Muscle of arm (tissue), 12 donors: Measurements from ENCODE around the gene SLC35F1. TPM values are rescaled to one million over a fixed set of nuclear protein-coding genes. Genes with fewer than 3 reads are reported as not detected.
"Not testable (repeated sequence)": the region's sequence is repeated elsewhere in the genome, so short reads cannot be mapped to it uniquely, and the experiment has no call there.

Experiments used
- DNase-seq: peaks from one replicate; pipeline ENCODE4 v3.0.0-alpha.2; 2013
- polyA plus RNA-seq, 12 donors: library from polyadenylated mRNA; unstranded; fragments of 120-200 nt; gene quantifications; one replicate each; pipeline ENCODE4 v1.2.1, GENCODE V29; 2013; ENCODE audit not compliant: insufficient read length in 12 of 12

Gene SLC35F1
- polyA plus RNA-seq, 12 donors, result 1.3 to 6.0 (median 2.4) TPM; not detected in 1

GRCh38 chr6:117985916-117986315 is 78.9 kb downstream of the SLC35F1 start:
- DNase-seq, result no peak

- no peak for DNase-seq
These were observed 79.3 kb downstream of the SLC35F1 start for GRCh38 chr6:117986396-117986795.

GRCh38 chr6:117989086-117989485 is 82.0 kb downstream of the SLC35F1 start:
- no peak for DNase-seq

GRCh38 chr6:117990151-117990550 is 83.1 kb downstream of the SLC35F1 start:
- DNase-seq, result no peak

GRCh38 chr6:117992856-117993255 is 85.8 kb downstream of the SLC35F1 start:
- no peak for DNase-seq

- DNase-seq, result no peak
These were observed 105.9 kb downstream of the SLC35F1 start for GRCh38 chr6:118012944-118013343.

GRCh38 chr6:118016532-118016931 is 109.5 kb downstream of the SLC35F1 start:
- no peak for DNase-seq

GRCh38 chr6:118017301-118017848 is 110.3 kb downstream of the SLC35F1 start:
- DNase-seq, result no peak

GRCh38 chr6:118023771-118024170 is 116.7 kb downstream of the SLC35F1 start:
- DNase-seq, result no peak

- no peak for DNase-seq
These were observed 122.9 kb downstream of the SLC35F1 start for GRCh38 chr6:118029967-118030366.

- DNase-seq, result not testable (repeated sequence)
These were observed 130.4 kb downstream of the SLC35F1 start for GRCh38 chr6:118037479-118037878.

GRCh38 chr6:118042855-118043254 is 135.8 kb downstream of the SLC35F1 start:
- no peak for DNase-seq

- no peak for DNase-seq
These were observed 137.2 kb downstream of the SLC35F1 start for GRCh38 chr6:118044275-118044674.

GRCh38 chr6:118054082-118054481 is 147.0 kb downstream of the SLC35F1 start:
- DNase-seq, result no peak

- no peak for DNase-seq
These were observed 154.6 kb downstream of the SLC35F1 start for GRCh38 chr6:118061666-118062065.

GRCh38 chr6:118080547-118080946 is 173.5 kb downstream of the SLC35F1 start:
- no peak for DNase-seq

GRCh38 chr6:118083711-118084110 is 176.6 kb downstream of the SLC35F1 start:
- no peak for DNase-seq

GRCh38 chr6:118085665-118086064 is 178.6 kb downstream of the SLC35F1 start:
- no peak for DNase-seq

GRCh38 chr6:118086159-118086558 is 179.1 kb downstream of the SLC35F1 start:
- no peak for DNase-seq

GRCh38 chr6:118092086-118092485 is 185.0 kb downstream of the SLC35F1 start:
- DNase-seq, result no peak

GRCh38 chr6:118097576-118097975 is 190.5 kb downstream of the SLC35F1 start:
- no peak for DNase-seq

- DNase-seq, result no peak
These were observed 193.7 kb downstream of the SLC35F1 start for GRCh38 chr6:118100717-118101116.

- DNase-seq, result no peak
These were observed 194.2 kb downstream of the SLC35F1 start for GRCh38 chr6:118101220-118101619.

- no peak for DNase-seq
These were observed 194.8 kb downstream of the SLC35F1 start for GRCh38 chr6:118101831-118102345.
